ENCODE measurements around the gene GINS3.

Gene GINS3

GRCh38 chr16:58426966-58427365, 34.7 kb downstream of the GINS3 start:
- Mint-ChIP-seq H3K36me3 (ENCODE audit: low read depth) (no peaks in the 10 kb centered on the region), H3K27ac (no peak overlapping the region), H3K9me3 (no peaks in the 10 kb centered on the region), H3K4me3 (no peak overlapping the region), H3K4me1 (ENCODE audit: low read depth) (peaks cover 16% of the 10 kb centered on the region), H3K27me3 (ENCODE audit: low read depth) (peaks cover 28% of the 10 kb centered on the region)

- Mint-ChIP-seq H3K27me3 (ENCODE audit: low read depth) (peaks cover 23% of the 10 kb centered on the region), H3K4me1 (ENCODE audit: low read depth) (peaks cover 16% of the 10 kb centered on the region), H3K27ac (no peak overlapping the region), H3K36me3 (ENCODE audit: low read depth) (no peaks in the 10 kb centered on the region), H3K9me3 (no peaks in the 10 kb centered on the region), H3K4me3 (no peak overlapping the region)
Measured at GRCh38 chr16:58428621-58429542, 36.6 kb downstream of the GINS3 start.

GRCh38 chr16:58430718-58431117, 38.4 kb downstream of the GINS3 start:
- H3K27ac Mint-ChIP-seq, result no peak overlapping the region
- no peaks in the 10 kb centered on the region for H3K9me3 Mint-ChIP-seq
- peaks cover 9% of the 10 kb centered on the region for H3K4me1 Mint-ChIP-seq (ENCODE audit: low read depth)
- peaks cover 19% of the 10 kb centered on the region for H3K27me3 Mint-ChIP-seq (ENCODE audit: low read depth)
- no peak overlapping the region for H3K4me3 Mint-ChIP-seq
- H3K36me3 Mint-ChIP-seq (ENCODE audit: low read depth), result no peaks in the 10 kb centered on the region

- Mint-ChIP-seq H3K9me3 (no peaks in the 10 kb centered on the region), H3K27ac (no peak overlapping the region), H3K4me1 (ENCODE audit: low read depth) (no peaks in the 10 kb centered on the region), H3K4me3 (no peak overlapping the region), H3K27me3 (ENCODE audit: low read depth) (peaks cover 4% of the 10 kb centered on the region), H3K36me3 (ENCODE audit: low read depth) (no peaks in the 10 kb centered on the region)
Measured at GRCh38 chr16:58433569-58433951, 41.3 kb downstream of the GINS3 start.

- H3K4me3 Mint-ChIP-seq, result no peak overlapping the region
Measured at GRCh38 chr16:58435779-58436178, 43.5 kb downstream of the GINS3 start.

GRCh38 chr16:58440131-58440530, 47.9 kb downstream of the GINS3 start:
- Mint-ChIP-seq H3K9me3 (no peaks in the 10 kb centered on the region), H3K27ac (no peak overlapping the region), H3K27me3 (ENCODE audit: low read depth) (peaks cover 6% of the 10 kb centered on the region), H3K4me3 (no peak overlapping the region), H3K36me3 (ENCODE audit: low read depth) (no peaks in the 10 kb centered on the region), H3K4me1 (ENCODE audit: low read depth) (no peaks in the 10 kb centered on the region)

More at GRCh38 chr16:58435779-58436178, 43.5 kb downstream of the GINS3 start:
- Mint-ChIP-seq H3K36me3 (ENCODE audit: low read depth) (no peaks in the 10 kb centered on the region), H3K27me3 (ENCODE audit: low read depth) (no peaks in the 10 kb centered on the region), H3K27ac (no peak overlapping the region), H3K4me1 (ENCODE audit: low read depth) (no peaks in the 10 kb centered on the region), H3K9me3 (no peaks in the 10 kb centered on the region)

GRCh38 chr16:58442547-58442946, 50.3 kb downstream of the GINS3 start:
- Mint-ChIP-seq H3K36me3 (ENCODE audit: low read depth) (no peaks in the 10 kb centered on the region), H3K27ac (no peak overlapping the region), H3K4me1 (ENCODE audit: low read depth) (no peaks in the 10 kb centered on the region), H3K9me3 (no peaks in the 10 kb centered on the region), H3K27me3 (ENCODE audit: low read depth) (peaks cover 8% of the 10 kb centered on the region), H3K4me3 (no peak overlapping the region)

GRCh38 chr16:58443783-58444182, 51.5 kb downstream of the GINS3 start:
- Mint-ChIP-seq H3K36me3 (ENCODE audit: low read depth) (no peaks in the 10 kb centered on the region), H3K27ac (no peak overlapping the region), H3K9me3 (no peaks in the 10 kb centered on the region), H3K4me1 (ENCODE audit: low read depth) (no peaks in the 10 kb centered on the region), H3K4me3 (no peak overlapping the region), H3K27me3 (ENCODE audit: low read depth) (peaks cover 12% of the 10 kb centered on the region)

GRCh38 chr16:58444265-58444664, 52.0 kb downstream of the GINS3 start:
- Mint-ChIP-seq H3K27me3 (ENCODE audit: low read depth) (peaks cover 12% of the 10 kb centered on the region), H3K4me1 (ENCODE audit: low read depth) (no peaks in the 10 kb centered on the region), H3K36me3 (ENCODE audit: low read depth) (no peaks in the 10 kb centered on the region), H3K9me3 (no peaks in the 10 kb centered on the region), H3K4me3 (no peak overlapping the region), H3K27ac (no peak overlapping the region)

- H3K9me3 Mint-ChIP-seq, result no peaks in the 10 kb centered on the region
- H3K4me1 Mint-ChIP-seq (ENCODE audit: low read depth), result peaks cover 3% of the 10 kb centered on the region
- no peak overlapping the region for H3K4me3 Mint-ChIP-seq
- peaks cover 11% of the 10 kb centered on the region for H3K27me3 Mint-ChIP-seq (ENCODE audit: low read depth)
- H3K27ac Mint-ChIP-seq, result no peak overlapping the region
- no peaks in the 10 kb centered on the region for H3K36me3 Mint-ChIP-seq (ENCODE audit: low read depth)
Measured at GRCh38 chr16:58448890-58449289, 56.6 kb downstream of the GINS3 start.

GRCh38 chr16:58449306-58449705, 57.0 kb downstream of the GINS3 start:
- no peaks in the 10 kb centered on the region for H3K9me3 Mint-ChIP-seq
- H3K27ac Mint-ChIP-seq, result no peak overlapping the region
- H3K4me3 Mint-ChIP-seq, result no peak overlapping the region
- H3K36me3 Mint-ChIP-seq (ENCODE audit: low read depth), result no peaks in the 10 kb centered on the region
- peaks cover 3% of the 10 kb centered on the region for H3K4me1 Mint-ChIP-seq (ENCODE audit: low read depth)
- H3K27me3 Mint-ChIP-seq (ENCODE audit: low read depth), result peaks cover 11% of the 10 kb centered on the region

- Mint-ChIP-seq H3K4me3 (no peak overlapping the region), H3K9me3 (no peaks in the 10 kb centered on the region), H3K4me1 (ENCODE audit: low read depth) (peaks cover 3% of the 10 kb centered on the region)
Measured at GRCh38 chr16:58449768-58450167, 57.5 kb downstream of the GINS3 start.

GRCh38 chr16:58450590-58450989, 58.3 kb downstream of the GINS3 start:
- no peaks in the 10 kb centered on the region for H3K36me3 Mint-ChIP-seq (ENCODE audit: low read depth)
- H3K9me3 Mint-ChIP-seq, result no peaks in the 10 kb centered on the region
- no peak overlapping the region for H3K4me3 Mint-ChIP-seq
- peaks cover 11% of the 10 kb centered on the region for H3K27me3 Mint-ChIP-seq (ENCODE audit: low read depth)
- H3K4me1 Mint-ChIP-seq (ENCODE audit: low read depth), result peaks cover 3% of the 10 kb centered on the region
- H3K27ac Mint-ChIP-seq, result no peak overlapping the region

More at GRCh38 chr16:58449768-58450167, 57.5 kb downstream of the GINS3 start:
- no peaks in the 10 kb centered on the region for H3K36me3 Mint-ChIP-seq (ENCODE audit: low read depth)
- H3K27ac Mint-ChIP-seq, result no peak overlapping the region
- peaks cover 11% of the 10 kb centered on the region for H3K27me3 Mint-ChIP-seq (ENCODE audit: low read depth)

GRCh38 chr16:58451265-58451689, 59.0 kb downstream of the GINS3 start:
- H3K4me1 Mint-ChIP-seq (ENCODE audit: low read depth), result peaks cover 3% of the 10 kb centered on the region
- H3K9me3 Mint-ChIP-seq, result no peaks in the 10 kb centered on the region
- peaks cover 12% of the 10 kb centered on the region for H3K27me3 Mint-ChIP-seq (ENCODE audit: low read depth)
- H3K27ac Mint-ChIP-seq, result no peak overlapping the region
- no peak overlapping the region for H3K4me3 Mint-ChIP-seq
- H3K36me3 Mint-ChIP-seq (ENCODE audit: low read depth), result no peaks in the 10 kb centered on the region

- no peaks in the 10 kb centered on the region for H3K9me3 Mint-ChIP-seq
- H3K4me3 Mint-ChIP-seq, result no peak overlapping the region
- peaks cover 15% of the 10 kb centered on the region for H3K27me3 Mint-ChIP-seq (ENCODE audit: low read depth)
- H3K4me1 Mint-ChIP-seq (ENCODE audit: low read depth), result peaks cover 3% of the 10 kb centered on the region
- H3K27ac Mint-ChIP-seq, result no peak overlapping the region
- H3K36me3 Mint-ChIP-seq (ENCODE audit: low read depth), result no peaks in the 10 kb centered on the region
Measured at GRCh38 chr16:58451945-58452401, 59.7 kb downstream of the GINS3 start.
